ENCODE measurements around the gene LZTS3.
"Not testable (repeated sequence)": the region's sequence is repeated elsewhere in the genome, so short reads cannot be mapped to it uniquely, and the experiment has no call there.

Gene LZTS3

DNA sequence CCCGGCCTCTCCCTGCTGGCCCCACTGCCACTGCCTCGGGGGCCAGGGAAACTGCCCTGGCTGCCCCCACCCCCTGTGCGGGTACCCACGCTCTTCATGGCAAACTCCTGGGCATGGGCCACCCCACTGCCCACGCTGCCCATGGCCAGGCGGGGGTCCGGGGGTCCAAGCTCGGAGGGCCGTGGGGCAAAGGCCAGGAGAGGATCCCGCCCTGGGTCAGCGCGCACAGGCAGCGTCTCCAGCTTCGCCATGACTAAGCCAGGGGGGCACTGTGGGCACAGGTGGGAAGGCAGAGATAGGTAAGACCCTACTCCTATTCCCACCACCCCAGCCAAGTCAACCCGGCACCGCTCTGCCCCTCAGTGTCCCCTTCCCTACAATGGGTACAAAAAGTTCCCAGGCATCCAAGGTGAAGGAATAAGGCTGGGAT lies 6.4 kb downstream of the LZTS3 start:
- DNase-seq (ENCODE audit: low read depth): no peak

DNA sequence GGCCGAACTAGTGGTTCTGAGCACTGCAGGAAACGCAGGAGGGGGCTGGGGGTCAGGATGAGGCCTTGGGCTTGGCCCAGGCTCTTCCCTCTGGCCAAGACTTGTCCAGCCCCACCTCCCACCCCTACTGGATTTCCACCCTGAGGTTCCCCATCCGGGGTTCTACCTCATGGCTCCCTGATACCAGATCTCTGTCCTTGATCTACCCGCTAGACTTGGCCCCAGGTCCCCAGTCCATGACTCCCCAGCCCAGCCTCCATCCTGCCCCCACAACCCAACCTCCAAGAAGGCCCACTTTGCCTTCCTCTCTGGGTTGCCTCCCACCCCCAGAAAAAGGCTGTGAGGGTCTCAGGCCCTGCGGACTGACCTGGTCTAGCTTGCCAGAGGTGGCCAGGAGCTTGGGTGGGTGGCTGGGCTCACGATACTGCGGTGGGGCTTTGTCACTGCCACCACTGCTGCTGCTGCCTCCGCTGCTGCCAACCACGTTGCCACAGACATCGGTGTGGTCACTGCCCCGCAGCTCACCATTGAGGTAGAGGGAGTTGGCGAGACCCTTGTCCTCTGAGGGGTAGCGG lies 6.9 kb downstream of the LZTS3 start:
- DNase-seq (ENCODE audit: low read depth): no peak

- DNase-seq (ENCODE audit: low read depth): no peak
Observed at GRCh38 chr20:3165473-3166337, 7.6 kb downstream of the LZTS3 start.

- no peak for DNase-seq (ENCODE audit: low read depth)
Observed at GRCh38 chr20:3164763-3165410, 8.5 kb downstream of the LZTS3 start.

- no peak for DNase-seq (ENCODE audit: low read depth)
Observed at GRCh38 chr20:3164043-3164762, 9.1 kb downstream of the LZTS3 start.

GRCh38 chr20:3163099-3164042 lies 10.0 kb downstream of the LZTS3 start:
- DNase-seq (ENCODE audit: low read depth): no peak

GRCh38 chr20:3162080-3162611 lies 11.2 kb downstream of the LZTS3 start:
- no peak for DNase-seq (ENCODE audit: low read depth)

DNA sequence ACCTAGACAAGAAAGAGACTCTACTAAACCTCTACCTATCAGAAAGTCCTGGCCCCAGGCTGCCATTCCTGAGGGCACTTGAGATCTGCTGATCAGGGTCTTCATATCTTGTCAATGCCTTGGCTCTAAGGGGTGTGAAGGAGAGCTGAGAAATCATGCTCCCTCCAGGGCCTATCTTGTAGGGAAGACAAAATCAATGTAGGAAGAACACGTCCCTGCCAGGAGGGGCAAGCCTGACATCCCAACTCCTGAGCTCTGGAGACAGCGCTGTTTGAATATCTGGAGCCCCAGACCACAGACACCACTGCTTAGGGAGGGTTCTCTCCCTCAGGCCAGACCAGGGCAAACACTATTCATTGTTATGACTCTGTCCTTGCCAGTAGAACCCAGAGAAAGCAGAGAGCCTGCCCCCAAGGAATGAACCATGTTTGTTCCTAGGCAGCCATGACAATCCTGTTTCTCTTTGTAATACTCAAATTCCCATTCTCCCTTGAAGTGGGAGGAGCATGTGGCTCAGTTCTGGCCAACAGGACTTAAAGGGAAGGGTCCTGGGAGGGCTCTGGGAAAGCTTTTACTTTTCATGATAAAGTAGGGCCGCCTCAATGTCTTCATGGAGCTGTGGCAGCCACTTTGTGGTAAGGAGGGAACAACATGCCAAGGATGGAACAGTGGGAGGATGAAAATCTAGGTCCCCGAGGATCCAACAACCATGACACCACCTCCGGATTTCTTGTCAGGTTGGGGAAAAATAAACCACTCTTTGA lies 11.9 kb downstream of the LZTS3 start:
- no peak for DNase-seq (ENCODE audit: low read depth)

GRCh38 chr20:3160418-3160817 lies 12.9 kb downstream of the LZTS3 start:
- DNase-seq (ENCODE audit: low read depth): no peak

DNA sequence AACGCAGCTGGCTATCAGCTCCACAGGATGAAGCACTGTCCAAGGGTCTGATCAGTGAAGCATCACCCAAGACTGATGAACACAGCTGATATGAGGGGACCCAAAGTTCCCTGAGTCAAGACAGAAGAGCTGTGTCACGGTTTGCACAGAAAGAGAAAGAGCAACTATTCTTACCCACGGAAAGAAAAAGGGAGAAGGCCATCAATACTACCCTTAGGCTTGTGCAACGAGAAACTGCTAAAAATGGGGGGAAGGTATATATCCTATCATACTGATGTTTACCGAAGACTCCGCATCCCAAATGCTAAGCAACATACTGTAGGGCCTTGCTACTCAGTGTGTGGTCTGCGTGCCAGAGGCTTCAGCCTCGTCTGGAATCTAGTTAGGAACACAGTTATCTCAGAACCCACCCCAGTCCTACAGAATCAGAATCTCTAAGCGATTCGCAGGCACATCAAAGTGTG lies 14.3 kb downstream of the LZTS3 start:
- no peak for DNase-seq (ENCODE audit: low read depth)

DNA sequence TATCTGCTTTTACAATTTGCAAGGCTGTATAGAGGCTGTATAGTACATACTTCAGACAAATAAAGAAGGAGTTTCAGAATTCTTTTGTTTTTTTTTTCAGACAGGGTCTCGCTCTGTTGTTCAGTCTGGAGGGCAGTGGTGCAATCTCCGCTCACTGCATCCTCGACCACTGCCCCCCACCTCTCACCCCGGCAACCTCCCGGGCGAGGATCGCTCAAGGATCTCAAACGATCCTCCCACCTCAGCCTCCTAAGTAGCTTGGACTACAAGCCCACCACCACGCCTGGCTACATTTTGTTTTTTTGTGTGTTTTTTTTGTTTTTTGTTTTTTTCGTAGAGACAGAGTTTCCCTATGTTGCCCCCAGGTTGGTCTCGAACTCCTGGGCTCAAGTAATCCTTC lies 15.5 kb downstream of the LZTS3 start:
- DNase-seq (ENCODE audit: low read depth): no peak

DNA sequence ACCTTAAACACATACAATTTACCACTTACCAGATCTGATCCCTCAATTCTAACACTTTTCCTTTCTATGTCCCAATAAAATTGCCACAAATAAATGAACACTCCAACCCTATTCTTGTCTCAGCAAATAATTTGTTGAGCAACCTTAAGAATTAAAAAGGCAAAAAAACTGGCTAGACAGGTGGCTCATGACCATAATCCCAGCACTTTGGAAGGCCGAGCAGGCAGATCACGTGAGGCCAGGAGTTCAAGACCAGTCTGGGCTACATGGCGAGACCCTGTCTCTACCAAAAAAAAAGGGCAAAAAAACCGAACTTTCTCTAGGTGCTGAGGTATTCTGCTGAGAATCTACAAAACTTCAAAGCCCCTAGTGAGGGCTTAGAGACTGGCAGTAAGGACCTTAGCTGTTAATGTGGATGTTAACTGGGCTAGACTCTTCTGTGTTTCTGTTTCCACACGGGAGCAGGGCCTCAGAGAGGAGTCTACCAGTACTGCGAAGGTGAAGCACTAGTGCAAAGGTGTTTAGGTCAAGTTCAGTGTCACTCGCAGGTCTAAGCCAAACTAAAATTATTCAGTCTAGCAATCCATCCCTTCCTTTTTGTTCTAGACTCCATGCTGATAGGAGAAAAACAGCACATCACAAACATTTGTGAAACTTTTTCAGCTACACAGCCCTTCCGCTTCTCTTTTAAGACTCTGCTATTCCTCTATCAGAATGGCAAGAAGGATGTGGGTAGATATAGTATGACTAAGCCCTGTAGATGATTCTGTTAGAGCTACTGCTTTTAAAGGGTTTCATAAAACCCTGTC lies 16.3 kb downstream of the LZTS3 start:
- no peak for DNase-seq (ENCODE audit: low read depth)

- not testable (repeated sequence) for DNase-seq (ENCODE audit: low read depth)
Observed at GRCh38 chr20:3152057-3152644, 21.2 kb downstream of the LZTS3 start.

GRCh38 chr20:3150908-3151307 lies 22.4 kb downstream of the LZTS3 start:
- no peak for DNase-seq (ENCODE audit: low read depth)

- no peak for DNase-seq (ENCODE audit: low read depth)
Observed at GRCh38 chr20:3146732-3147341, 26.5 kb downstream of the LZTS3 start.

DNA sequence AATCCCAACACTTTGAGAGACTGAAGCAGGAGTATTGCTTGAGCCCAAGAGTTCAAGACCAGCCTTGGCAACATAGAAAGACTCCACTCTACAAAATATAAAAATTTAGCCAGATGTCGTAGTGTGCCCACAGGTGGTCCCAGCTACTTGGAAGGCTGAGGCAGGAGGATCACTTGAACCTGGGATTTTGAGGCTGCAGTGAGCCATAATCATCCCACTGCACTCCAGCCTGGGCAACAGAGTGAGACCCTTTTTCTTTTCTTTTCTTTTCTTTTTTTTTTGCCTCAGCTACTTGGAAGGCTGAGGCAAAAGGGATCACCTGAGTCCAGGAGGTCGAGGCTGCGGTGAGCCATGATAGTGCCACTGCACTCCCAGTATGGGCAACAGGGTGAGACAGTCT lies 31.6 kb downstream of the LZTS3 start:
- no peak for DNase-seq (ENCODE audit: low read depth)

GRCh38 chr20:3137492-3137891 lies 35.9 kb downstream of the LZTS3 start:
- DNase-seq (ENCODE audit: low read depth): no peak

- DNase-seq (ENCODE audit: low read depth): no peak
Observed at GRCh38 chr20:3135507-3136070, 37.8 kb downstream of the LZTS3 start.
